GM23338 (cell line): ENCODE results near the gene CRAMP1. TPM values are rescaled to one million over a fixed set of nuclear protein-coding genes. Genes with fewer than 3 reads are reported as not detected.

Experiments
- CREB1 ChIP-seq: fragments of 250-450 bp; sonication (Bioruptor Pico); IDR thresholded peaks from 2 replicates; pipeline ENCODE4 v1.5.0; 2020; ENCODE audit warnings: low read depth, mild to moderate bottlenecking, moderate library complexity
- EZH2 ChIP-seq: fragments of 200-600 bp; sonication (generic); IDR thresholded peaks from one replicate; pipeline ENCODE4 v1.8.0; 2017; ENCODE audit warnings: antibody characterized with exemption, mild to moderate bottlenecking, low read depth; ENCODE audit not compliant: unreplicated experiment
- EZH2phosphoT487 ChIP-seq: fragments of 200-600 bp; sonication (generic); IDR thresholded peaks from one replicate; pipeline ENCODE4 v1.8.1; 2018; ENCODE audit warnings: antibody characterized with exemption; ENCODE audit not compliant: unreplicated experiment
- JUNB ChIP-seq: IDR thresholded peaks from one replicate; pipeline ENCODE4 v1.6.1; 2016; ENCODE audit warnings: antibody characterized with exemption; ENCODE audit not compliant: unreplicated experiment
- POLR2AphosphoS5 ChIP-seq: IDR thresholded peaks from 2 replicates; pipeline ENCODE4 v1.6.1; 2016; ENCODE audit warnings: antibody characterized with exemption, low read depth
- REST ChIP-seq: IDR thresholded peaks from one replicate; pipeline ENCODE4 v1.6.1; 2018; ENCODE audit warnings: antibody characterized with exemption; ENCODE audit not compliant: unreplicated experiment
- STAT1 ChIP-seq: IDR thresholded peaks from one replicate; pipeline ENCODE4 v1.6.1; 2016; ENCODE audit warnings: antibody characterized with exemption; ENCODE audit not compliant: unreplicated experiment
- ZNF331 ChIP-seq: fragments of 250-450 bp; sonication (Bioruptor Pico); IDR thresholded peaks from 2 replicates; pipeline ENCODE4 v1.5.0; 2020; ENCODE audit warnings: low read depth, mild to moderate bottlenecking, moderate library complexity
- ZNF462 ChIP-seq: fragments of 250-450 bp; sonication (Bioruptor Pico); IDR thresholded peaks from 2 replicates; pipeline ENCODE4 v1.5.0; 2020; ENCODE audit warnings: mild to moderate bottlenecking, moderate library complexity
- polyA plus RNA-seq: library from polyadenylated mRNA; unstranded; fragments of >200 nt; fragmentation: Nextera tagmentation; extraction: Ambion mirVana; gene quantifications from 2 replicates; pipeline ENCODE4 v1.2.1, GENCODE V29; 2016
- total RNA-seq: library from RNA; depleted of rRNA; stranded (reverse); fragments of >200 nt; shearing (Covaris generic); gene quantifications from 2 replicates; pipeline ENCODE4 v1.2.3, GENCODE V29; 2014

Gene CRAMP1
- total and polyA plus RNA-seq, 2 experiments from 2014 or later = 3.4 to 16.7 TPM

- TF ChIP-seq REST (no peak), CREB1 (CRISPR knock-in tag) (no peak), EZH2 (no peak), POLR2AphosphoS5 (no peak), ZNF462 (no peak), JUNB (no peak), ZNF331 (no peak), STAT1 (no peak), EZH2phosphoT487 (no peak)
Observed at GRCh38 chr16:1681032-1681431, 68.9 kb downstream of the CRAMP1 start (continued).
